GM12878 (cell line): Measurements from ENCODE around the gene FRMD3.

Experiments
- CTCF ChIP-seq, 3 experiments: IDR thresholded peaks in 2 of 3; conservative IDR thresholded peaks in 1 of 3; 2 replicates each; pipeline ENCODE4 v1.5.1; 2011; ENCODE audit warnings: low read depth in 3 of 3, low read length in 3 of 3, mild to moderate bottlenecking in 3 of 3, control low read depth in 2 of 3, moderate library complexity in 2 of 3, inconsistent platforms in 1 of 3, mixed read lengths in 1 of 3; ENCODE audit not compliant: control insufficient read depth in 2 of 3, insufficient read depth in 1 of 3; ENCODE audit errors: extremely low read depth in 1 of 3
- GABPA ChIP-seq: IDR thresholded peaks from 2 replicates; pipeline ENCODE4 v1.6.1; 2014; ENCODE audit warnings: antibody characterized with exemption, low read depth, mild to moderate bottlenecking, inconsistent platforms
- HDAC2 ChIP-seq: fragments of 200-600 bp; sonication (generic); IDR thresholded peaks from 2 replicates; pipeline ENCODE4 v1.6.1; 2017
- TF ChIP-seq, protein P1 (sequence below): fragments of 450-650 bp; IDR thresholded peaks from 2 replicates; pipeline ENCODE4 v1.6.1; 2017; ENCODE audit warnings: mild to moderate bottlenecking

DNA sequence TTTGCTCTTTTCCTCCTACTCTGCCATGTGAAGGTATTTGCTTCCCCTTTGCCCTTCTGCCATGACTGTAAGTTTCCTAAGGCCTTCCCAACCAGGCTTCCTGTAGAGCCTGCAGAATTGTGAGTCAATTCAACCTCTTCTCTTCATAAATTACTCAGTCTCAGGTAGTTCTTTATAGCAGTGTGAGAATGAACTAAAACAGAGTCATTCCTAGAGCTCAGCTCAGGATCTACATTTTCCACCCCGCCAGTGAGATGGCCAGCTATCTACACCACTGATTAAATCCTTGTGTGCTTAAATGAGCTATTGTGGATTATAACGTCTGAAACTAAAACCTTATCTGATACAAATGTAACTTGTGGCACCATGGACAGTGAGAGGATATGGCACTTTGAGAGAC lies 55.0 kb downstream of the FRMD3 start:
- TF ChIP-seq HDAC2: no peak
- TF ChIP-seq, protein P1, sequence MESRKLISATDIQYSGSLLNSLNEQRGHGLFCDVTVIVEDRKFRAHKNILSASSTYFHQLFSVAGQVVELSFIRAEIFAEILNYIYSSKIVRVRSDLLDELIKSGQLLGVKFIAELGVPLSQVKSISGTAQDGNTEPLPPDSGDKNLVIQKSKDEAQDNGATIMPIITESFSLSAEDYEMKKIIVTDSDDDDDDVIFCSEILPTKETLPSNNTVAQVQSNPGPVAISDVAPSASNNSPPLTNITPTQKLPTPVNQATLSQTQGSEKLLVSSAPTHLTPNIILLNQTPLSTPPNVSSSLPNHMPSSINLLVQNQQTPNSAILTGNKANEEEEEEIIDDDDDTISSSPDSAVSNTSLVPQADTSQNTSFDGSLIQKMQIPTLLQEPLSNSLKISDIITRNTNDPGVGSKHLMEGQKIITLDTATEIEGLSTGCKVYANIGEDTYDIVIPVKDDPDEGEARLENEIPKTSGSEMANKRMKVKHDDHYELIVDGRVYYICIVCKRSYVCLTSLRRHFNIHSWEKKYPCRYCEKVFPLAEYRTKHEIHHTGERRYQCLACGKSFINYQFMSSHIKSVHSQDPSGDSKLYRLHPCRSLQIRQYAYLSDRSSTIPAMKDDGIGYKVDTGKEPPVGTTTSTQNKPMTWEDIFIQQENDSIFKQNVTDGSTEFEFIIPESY: no peak
- no peak for TF ChIP-seq CTCF (IDR thresholded peaks at IDR 0.05 in 2 of 3, conservative IDR thresholded peaks at IDR 0.05 in 1 of 3; ENCODE audit: control insufficient read depth in 2 of 3, extremely low read depth in 1 of 3, insufficient read depth in 1 of 3, low read depth in 3 of 3, low read length in 3 of 3)
- TF ChIP-seq GABPA: no peak
